GM19395 (cell line): ENCODE data around the gene SULT6B1.
"Not testable (repeated sequence)": the region's sequence is repeated elsewhere in the genome, so short reads cannot be mapped to it uniquely, and the experiment has no call there.

Source experiments
- ATAC-seq: cut with Tn5 transposase; IDR thresholded peaks from one replicate; pipeline ENCODE4 v1.9.1; 2021; ENCODE audit warnings: mild to moderate bottlenecking, moderate library complexity; ENCODE audit not compliant: unreplicated experiment

Gene SULT6B1

GRCh38 chr2:37188570-37188969 lies at the start of gene SULT6B1:
TSS of gene SULT6B1 (minus strand) at chr2:37188670. CDS start at chr2:37188640, 30 bp downstream.
- ATAC-seq, result no peak

- ATAC-seq, result peak; percentile 16
Measured at GRCh38 chr2:37232131-37232933, 43.9 kb upstream of the SULT6B1 start.

GRCh38 chr2:37231241-37232130 lies 43.0 kb upstream of the SULT6B1 start, which contains the start of the genes CEBPZ and NDUFAF7:
TSS of gene CEBPZ (minus strand) at chr2:37231596. CDS start at chr2:37231567, 29 bp downstream.
TSS of gene NDUFAF7 (plus strand) at chr2:37231658. CDS start at chr2:37231706, 48 bp downstream.
- peak; percentile 95 for ATAC-seq

GRCh38 chr2:37230581-37230980 lies 42.1 kb upstream of the SULT6B1 start:
- no peak for ATAC-seq

- ATAC-seq, result no peak
Measured at GRCh38 chr2:37228788-37229187, 40.3 kb upstream of the SULT6B1 start.

- ATAC-seq, result no peak
Measured at GRCh38 chr2:37226863-37227262, 38.4 kb upstream of the SULT6B1 start.

GRCh38 chr2:37225129-37225528 lies 36.7 kb upstream of the SULT6B1 start:
- not testable (repeated sequence) for ATAC-seq

- no peak for ATAC-seq
Measured at GRCh38 chr2:37224063-37224462, 35.6 kb upstream of the SULT6B1 start.

GRCh38 chr2:37223131-37223530 lies 34.7 kb upstream of the SULT6B1 start:
- ATAC-seq, result no peak

- ATAC-seq, result no peak
Measured at GRCh38 chr2:37219046-37219445, 30.6 kb upstream of the SULT6B1 start.

- no peak for ATAC-seq
Measured at GRCh38 chr2:37215250-37215649, 26.8 kb upstream of the SULT6B1 start.

GRCh38 chr2:37211939-37212338 lies 23.5 kb upstream of the SULT6B1 start:
- no peak for ATAC-seq

- ATAC-seq, result no peak
Measured at GRCh38 chr2:37211212-37211611, 22.7 kb upstream of the SULT6B1 start.

- not testable (repeated sequence) for ATAC-seq
Measured at GRCh38 chr2:37206760-37207159, 18.3 kb upstream of the SULT6B1 start.

GRCh38 chr2:37205689-37206341 lies 17.3 kb upstream of the SULT6B1 start:
- no peak for ATAC-seq

- not testable (repeated sequence) for ATAC-seq
Measured at GRCh38 chr2:37205071-37205661, 16.7 kb upstream of the SULT6B1 start.

- ATAC-seq, result no peak
Measured at GRCh38 chr2:37203708-37204107, 15.2 kb upstream of the SULT6B1 start.

- no peak for ATAC-seq
Measured at GRCh38 chr2:37201766-37202165, 13.3 kb upstream of the SULT6B1 start.

- ATAC-seq, result no peak
Measured at GRCh38 chr2:37201208-37201607, 12.7 kb upstream of the SULT6B1 start.

- ATAC-seq, result no peak
Measured at GRCh38 chr2:37198681-37199065, 10.2 kb upstream of the SULT6B1 start.
